Ovary (tissue), 9 donors: ENCODE data around the gene FBXO15. TPM values are rescaled to one million over a fixed set of nuclear protein-coding genes. Genes with fewer than 3 reads are reported as not detected.

ENCODE experiments used
- DNase-seq, 5 donors: peaks; one replicate each; pipeline ENCODE4 v3.0.0-alpha.2; 2019 to 2020
- H3K27ac ChIP-seq, 2 donors: fragments of 200-600 bp; one replicate each; pipeline versions ENCODE4 v1.5.1 to v1.8.0; 2019 to 2022
- H3K27me3 ChIP-seq: fragments of 200-600 bp; one replicate; pipeline ENCODE4 v1.8.0; 2022
- H3K36me3 ChIP-seq: fragments of 200-600 bp; sonication (generic); one replicate; pipeline ENCODE4 v1.5.1; 2019
- H3K4me1 ChIP-seq: one replicate; pipeline ENCODE4 v1.8.1; 2013; ENCODE audit warnings: mild to moderate bottlenecking, moderate library complexity; ENCODE audit not compliant: insufficient read depth
- H3K4me3 ChIP-seq: fragments of 200-600 bp; sonication (generic); one replicate; pipeline ENCODE4 v1.5.1; 2017
- H3K9me3 ChIP-seq, 2 donors: fragments of 200-600 bp in 1 of 2; sonication (generic) in 1 of 2; one replicate each; pipeline versions ENCODE4 v1.5.1 to v1.8.1; 2013 to 2019; ENCODE audit warnings: mild to moderate bottlenecking in 1 of 2, moderate library complexity in 1 of 2
- CTCF ChIP-seq, 3 donors: fragments of 450-650 bp in 2 of 3; fragments of 200-600 bp in 1 of 3; IDR thresholded peaks; one replicate each; pipeline versions ENCODE4 v1.5.1 to v1.8.0; 2016 to 2022; ENCODE audit warnings: antibody characterized with exemption in 3 of 3, mild to moderate bottlenecking in 1 of 3
- EP300 ChIP-seq: sonication (generic); formaldehyde crosslinking; IDR thresholded peaks from one replicate; pipeline ENCODE4 v1.6.1; 2017; ENCODE audit warnings: antibody characterized with exemption
- POLR2A ChIP-seq: fragments of 450-650 bp; IDR thresholded peaks from one replicate; pipeline ENCODE4 v1.6.1; 2017; ENCODE audit warnings: antibody characterized with exemption, mild to moderate bottlenecking, moderate library complexity
- WGBS, 3 donors: extraction: QIAGEN DNeasy Blood & Tissue Kit in 1 of 3; methylation state at CpG; one replicate each; pipeline versions ENCODE4 v1.1.5 to v1.1.7; 2013 to 2017; 5-methylcytosine and 5-hydroxymethylcytosine counted together
- intact Hi-C, 4 donors: fragments of 100-400 bp; cut with DNase I; formaldehyde crosslinking; loops; one replicate each; pipeline versions ENCODE4 v1.11.0 to v1.15.1; 2022 to 2023
- polyA plus RNA-seq, 2 donors: library from polyadenylated mRNA; stranded (reverse); fragments of 200-250 nt in 1 of 2; fragments of 350-450 nt in 1 of 2; fragmentation: Illumina TruSeq in 1 of 2; extraction: RNeasy Lipid Tissue Mini Kit (QIAGEN cat#74804) in 1 of 2; gene quantifications; one replicate each; pipeline ENCODE4 v1.2.3, GENCODE V29; 2013 to 2014
- total RNA-seq, 7 donors: library from RNA; depleted of rRNA in 2 of 7; stranded (reverse); fragments of >200 nt in 2 of 7; fragmentation: NEBNext Ultra II Directional in 3 of 7; extraction: Animal tissue kit (Norgen Biotek cat#: 25700) in 3 of 7; gene quantifications; one replicate each; pipeline versions ENCODE4 v1.1.0 to v1.2.4, GENCODE V29; 2016 to 2023
- donor health status: DM: no; HTN: no; CAD: no; lungs with moderate emphysema.
- donor health status: DM: no; HTN: no; CAD: no.
- donor health status: Bipolar disorder and iron deficiency.
- donor health status: DM: yes; HTN: yes; CAD: no.
- donor health status: DM: no; HTN: no; CAD: no.
- donor health status: DM: yes; HTN: yes; CAD: no.

FBXO15 gene
- total and polyA plus RNA-seq, 9 donors, result 0.40 to 13.6 (median 1.1) TPM

DNA sequence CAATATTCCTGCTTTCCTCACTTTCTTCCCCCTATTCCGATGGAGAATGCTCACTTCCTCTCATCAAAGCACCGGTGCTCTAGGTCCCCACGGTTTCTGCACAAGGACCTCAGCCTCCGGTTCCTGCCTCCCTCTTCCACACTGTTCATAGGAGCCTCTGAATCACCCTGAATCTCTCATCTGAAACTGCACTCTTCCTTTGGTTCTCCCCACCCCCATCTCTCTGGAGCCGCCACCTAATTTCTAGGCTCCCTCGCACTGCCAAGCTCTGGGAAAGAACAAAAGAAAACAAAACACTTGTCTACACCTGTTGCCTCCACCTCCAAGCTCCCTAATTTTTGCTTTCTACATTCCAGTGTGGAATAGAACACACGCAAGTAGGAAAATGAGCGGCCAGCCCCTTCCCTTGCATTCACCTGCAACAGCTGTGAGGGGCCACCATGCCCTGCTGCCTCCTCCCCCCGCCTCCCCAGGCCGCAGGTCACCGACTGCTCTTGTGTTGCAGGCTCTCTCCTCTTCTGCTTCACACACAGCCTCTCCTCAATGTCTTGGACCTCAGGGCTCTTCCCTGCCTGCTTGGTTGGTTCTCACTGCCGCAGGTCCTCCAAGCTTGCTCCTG, 9.6 kb downstream of the FBXO15 start:
- intact Hi-C loops, result no loop called here
- H3K9me3 ChIP-seq, result no peaks in the 10 kb centered on the region
- H3K27ac ChIP-seq, result no peak overlapping the region
- no peak overlapping the region for H3K4me3 ChIP-seq
- H3K27me3 ChIP-seq, result no peaks in the 10 kb centered on the region
- 83 to 88% (median 86%) methylated on average over 12 of the region's 12 CpGs for WGBS, 3 donors
- DNase-seq, result no peak
- TF ChIP-seq POLR2A (no peak), CTCF (IDR thresholded peaks at IDR 0.05) (no peak), EP300 (no peak)
- no peaks in the 10 kb centered on the region for H3K36me3 ChIP-seq
- no peaks in the 10 kb centered on the region for H3K4me1 ChIP-seq

GRCh38 chr18:74132201-74132600, 15.4 kb downstream of the FBXO15 start:
- no peaks in the 10 kb centered on the region for H3K27me3 ChIP-seq
- H3K27ac ChIP-seq, result no peak overlapping the region
- no peaks in the 10 kb centered on the region for H3K9me3 ChIP-seq
- intact Hi-C loops, result no loop called here
- no peak for DNase-seq
- H3K36me3 ChIP-seq, result no peaks in the 10 kb centered on the region
- TF ChIP-seq EP300, result no peak
- TF ChIP-seq POLR2A, result no peak
- TF ChIP-seq CTCF (IDR thresholded peaks at IDR 0.05), result no peak
- no peak overlapping the region for H3K4me3 ChIP-seq
- H3K4me1 ChIP-seq, result no peaks in the 10 kb centered on the region
- WGBS, 3 donors, result 72 to 83% (median 74%) methylated on average over 3 of the region's 3 CpGs

- Histone ChIP-seq H3K4me3 (no peak overlapping the region), H3K9me3 (no peaks in the 10 kb centered on the region), H3K4me1 (no peaks in the 10 kb centered on the region), H3K27me3 (no peaks in the 10 kb centered on the region), H3K27ac (no peak overlapping the region), H3K36me3 (no peaks in the 10 kb centered on the region)
- intact Hi-C loops, result no loop called here
- TF ChIP-seq POLR2A (no peak), CTCF (IDR thresholded peaks at IDR 0.05) (no peak), EP300 (no peak)
- WGBS, 3 donors, result 88 to 91% (median 88%) methylated on average over 3 of the region's 3 CpGs
- DNase-seq, result no peak
These were observed 16.5 kb downstream of the FBXO15 start for GRCh38 chr18:74131124-74131523.

DNA sequence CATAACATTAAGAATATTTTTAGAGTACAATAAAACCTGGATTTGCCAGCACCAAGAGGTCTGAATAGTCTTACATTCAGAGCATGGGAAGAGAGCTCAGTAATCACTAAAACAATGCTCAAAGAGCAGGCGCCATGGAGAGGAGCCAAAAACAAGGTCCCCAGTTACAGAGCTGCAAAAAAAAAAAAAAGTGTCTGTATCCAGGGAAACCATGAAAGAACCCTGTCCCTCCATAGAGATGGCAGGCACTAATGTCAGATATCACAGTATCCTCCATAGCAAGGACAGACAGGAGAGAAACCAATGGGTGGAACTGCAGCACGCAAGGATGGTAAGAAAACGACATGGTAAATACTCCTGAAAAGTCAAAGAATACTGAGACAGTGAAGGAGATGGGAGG, 19.5 kb downstream of the FBXO15 start:
- intact Hi-C loops, result no loop called here
- H3K27ac ChIP-seq, result no peak overlapping the region
- TF ChIP-seq POLR2A, result no peak
- no peak for TF ChIP-seq CTCF (IDR thresholded peaks at IDR 0.05)
- no peak for TF ChIP-seq EP300
- H3K4me3 ChIP-seq, result no peak overlapping the region
- WGBS, 3 donors, result 73 to 78% (median 78%) methylated on average over 3 of the region's 3 CpGs
- H3K36me3 ChIP-seq, result no peaks in the 10 kb centered on the region
- no peaks in the 10 kb centered on the region for H3K9me3 ChIP-seq
- H3K27me3 ChIP-seq, result no peaks in the 10 kb centered on the region
- H3K4me1 ChIP-seq, result no peaks in the 10 kb centered on the region
- no peak for DNase-seq
